ENCODE results near the gene TMED1. TPM values are rescaled to one million over a fixed set of nuclear protein-coding genes. Genes with fewer than 3 reads are reported as not detected.
"Not testable (repeated sequence)": the region's sequence is repeated elsewhere in the genome, so short reads cannot be mapped to it uniquely, and the experiment has no call there.

TMED1 gene
- total RNA-seq, 1 experiment from 2014 or later = 30.3 TPM

- POLR2A ChIA-PET = interaction anchor here (0.9 kb wide), 1 partner anchor 22 kb away, joined by 5 read pairs; the partner anchor contains the start of gene TMED1
- H3K4me3 ChIP-seq (ENCODE audit: low read depth in 2 of 2, low read length in 2 of 2) = no peak overlapping the region
These were observed 22.3 kb upstream of the TMED1 start for GRCh38 chr19:10858204-10858828.

GRCh38 chr19:10856899-10857298 lies 20.9 kb upstream of the TMED1 start:
- H3K27me3 ChIP-seq (ENCODE audit: control insufficient read depth, insufficient read depth, low read length); H3K9me3 ChIP-seq (ENCODE audit: control insufficient read depth, insufficient read depth, low read depth, low read length); intact Hi-C loops (cut with micrococcal nuclease; ENCODE audit: unreplicated experiment); ATAC-seq; CTCF ChIA-PET; H3K36me3 ChIP-seq (ENCODE audit: control insufficient read depth, insufficient read depth, low read length); H3K27ac ChIP-seq (ENCODE audit: low read length); DNase-seq (ENCODE audit: low read depth, low spot score); H3K4me3 ChIP-seq (ENCODE audit: low read depth in 2 of 2, low read length in 2 of 2); H3K4me1 ChIP-seq (ENCODE audit: control insufficient read depth, insufficient read depth, low read length); in situ Hi-C loops (cut with HindIII; ENCODE audit: low pct_unique_long_range_greater_than_20kb, low sequenced_read_pairs); POLR2A ChIA-PET; BruUV-seq (replicated peaks): not testable (repeated sequence)

More at GRCh38 chr19:10858204-10858828, 22.3 kb upstream of the TMED1 start:
- H3K4me1 ChIP-seq (ENCODE audit: control insufficient read depth, insufficient read depth, low read length) = 0 out of 2 replicates have a peak, but pooled peaks cover 2% of the 10 kb centered on the region
- in situ Hi-C loops (cut with HindIII; ENCODE audit: low pct_unique_long_range_greater_than_20kb, low sequenced_read_pairs) = no loop called here
- no TSS peak for BruUV-seq (replicated peaks)
- H3K9me3 ChIP-seq (ENCODE audit: control insufficient read depth, insufficient read depth, low read depth, low read length) = no peaks in the 10 kb centered on the region
- TF ChIP-seq POLR2AphosphoS5 (IDR thresholded peaks at IDR 0.05; ENCODE audit: low read depth, low read length) (no peak), TCF7L2 (IDR thresholded peaks at IDR 0.05; ENCODE audit: low read depth, low read length) (no peak), REST (IDR thresholded peaks at IDR 0.05; ENCODE audit: insufficient read depth in 1 of 2, low read depth in 2 of 2, low read length in 1 of 2) (no peak), SIN3A (IDR thresholded peaks at IDR 0.05; ENCODE audit: borderline replicate concordance, insufficient read depth, low read depth, low read length) (no peak)
- TF ChIP-seq, protein P1, sequence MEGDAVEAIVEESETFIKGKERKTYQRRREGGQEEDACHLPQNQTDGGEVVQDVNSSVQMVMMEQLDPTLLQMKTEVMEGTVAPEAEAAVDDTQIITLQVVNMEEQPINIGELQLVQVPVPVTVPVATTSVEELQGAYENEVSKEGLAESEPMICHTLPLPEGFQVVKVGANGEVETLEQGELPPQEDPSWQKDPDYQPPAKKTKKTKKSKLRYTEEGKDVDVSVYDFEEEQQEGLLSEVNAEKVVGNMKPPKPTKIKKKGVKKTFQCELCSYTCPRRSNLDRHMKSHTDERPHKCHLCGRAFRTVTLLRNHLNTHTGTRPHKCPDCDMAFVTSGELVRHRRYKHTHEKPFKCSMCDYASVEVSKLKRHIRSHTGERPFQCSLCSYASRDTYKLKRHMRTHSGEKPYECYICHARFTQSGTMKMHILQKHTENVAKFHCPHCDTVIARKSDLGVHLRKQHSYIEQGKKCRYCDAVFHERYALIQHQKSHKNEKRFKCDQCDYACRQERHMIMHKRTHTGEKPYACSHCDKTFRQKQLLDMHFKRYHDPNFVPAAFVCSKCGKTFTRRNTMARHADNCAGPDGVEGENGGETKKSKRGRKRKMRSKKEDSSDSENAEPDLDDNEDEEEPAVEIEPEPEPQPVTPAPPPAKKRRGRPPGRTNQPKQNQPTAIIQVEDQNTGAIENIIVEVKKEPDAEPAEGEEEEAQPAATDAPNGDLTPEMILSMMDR (IDR thresholded peaks at IDR 0.05) = peak; percentile 88
- ATAC-seq (peak; percentile 36; the same call in 1 of the 2 replicates), DNase-seq (ENCODE audit: low read depth, low spot score) (no peak)
- H3K36me3 ChIP-seq (ENCODE audit: control insufficient read depth, insufficient read depth, low read length) = no peaks in the 10 kb centered on the region
- H3K27ac ChIP-seq (ENCODE audit: low read length) = no peak overlapping the region
- intact Hi-C loops (cut with micrococcal nuclease; ENCODE audit: unreplicated experiment) = no loop called here
- H3K27me3 ChIP-seq (ENCODE audit: control insufficient read depth, insufficient read depth, low read length) = no peaks in the 10 kb centered on the region
- CTCF ChIA-PET = interaction anchor here (0.5 to 1.0 kb wide), 11 partner anchors 9 to 525 kb away, joined by 3 to 13 read pairs (median 5); partner anchors contain the start of genes C19orf38, CARM1 and DNM2

- H3K9me3 ChIP-seq (ENCODE audit: control insufficient read depth, insufficient read depth, low read depth, low read length) = no peaks in the 10 kb centered on the region
- H3K4me1 ChIP-seq (ENCODE audit: control insufficient read depth, insufficient read depth, low read length) = no peaks in the 10 kb centered on the region
- TF ChIP-seq, protein P1 (IDR thresholded peaks at IDR 0.05) = no peak; the same call in none of the 2 replicates
- no peak for TF ChIP-seq SIN3A (IDR thresholded peaks at IDR 0.05; ENCODE audit: borderline replicate concordance, insufficient read depth, low read depth, low read length)
- TF ChIP-seq POLR2AphosphoS5 (IDR thresholded peaks at IDR 0.05; ENCODE audit: low read depth, low read length) = no peak
- TF ChIP-seq TCF7L2 (IDR thresholded peaks at IDR 0.05; ENCODE audit: low read depth, low read length) = no peak
- no peak for TF ChIP-seq REST (IDR thresholded peaks at IDR 0.05; ENCODE audit: insufficient read depth in 1 of 2, low read depth in 2 of 2, low read length in 1 of 2)
- H3K27ac ChIP-seq (ENCODE audit: low read length) = no peak overlapping the region
- ATAC-seq = peak; percentile 59; the same call in 1 of the 2 replicates
- H3K36me3 ChIP-seq (ENCODE audit: control insufficient read depth, insufficient read depth, low read length) = no peaks in the 10 kb centered on the region
- H3K27me3 ChIP-seq (ENCODE audit: control insufficient read depth, insufficient read depth, low read length) = no peaks in the 10 kb centered on the region
- H3K4me3 ChIP-seq (ENCODE audit: low read depth in 2 of 2, low read length in 2 of 2) = no peak overlapping the region
- ChIA-PET CTCF (no interaction called here), POLR2A (no interaction called here)
- no peak for DNase-seq (ENCODE audit: low read depth, low spot score)
- in situ Hi-C loops (cut with HindIII; ENCODE audit: low pct_unique_long_range_greater_than_20kb, low sequenced_read_pairs) (no loop called here), intact Hi-C loops (cut with micrococcal nuclease; ENCODE audit: unreplicated experiment) (no loop called here)
- no TSS peak for BruUV-seq (replicated peaks)
These were observed 20.0 kb upstream of the TMED1 start for GRCh38 chr19:10855879-10856522.
